Prostate gland (tissue), 2 donors: ENCODE results near the gene OPN1MW.
"Not testable (repeated sequence)": the region's sequence is repeated elsewhere in the genome, so short reads cannot be mapped to it uniquely, and the experiment has no call there.

Experiments used
- CTCF ChIP-seq, 4 experiments: fragments of 200-600 bp in 2 of 4; fragments of 450-650 bp in 2 of 4; sonication (generic) in 2 of 4; IDR thresholded peaks; 1 replicate in 3 of 4; 2 replicates in 1 of 4; pipeline ENCODE4 v1.5.1; 2016 to 2019; ENCODE audit warnings: antibody characterized with exemption in 4 of 4, mild to moderate bottlenecking in 2 of 4, moderate library complexity in 2 of 4
- POLR2AphosphoS5 ChIP-seq: sonication (generic); formaldehyde crosslinking; IDR thresholded peaks from one replicate; pipeline ENCODE4 v1.6.1; 2017; ENCODE audit warnings: antibody characterized with exemption

GRCh38 chrX:154238939-154239559 is 56.7 kb downstream of the OPN1MW start:
- TF ChIP-seq CTCF (IDR thresholded peaks at IDR 0.05); POLR2AphosphoS5: not testable (repeated sequence)
